Measurements from ENCODE around the gene PLS3. TPM values are rescaled to one million over a fixed set of nuclear protein-coding genes. Genes with fewer than 3 reads are reported as not detected.

PLS3 gene
- total and polyA plus RNA-seq, 2 of the 4 experiments (the other 2 are of a cell fraction) = 158 to 252 TPM

DNA sequence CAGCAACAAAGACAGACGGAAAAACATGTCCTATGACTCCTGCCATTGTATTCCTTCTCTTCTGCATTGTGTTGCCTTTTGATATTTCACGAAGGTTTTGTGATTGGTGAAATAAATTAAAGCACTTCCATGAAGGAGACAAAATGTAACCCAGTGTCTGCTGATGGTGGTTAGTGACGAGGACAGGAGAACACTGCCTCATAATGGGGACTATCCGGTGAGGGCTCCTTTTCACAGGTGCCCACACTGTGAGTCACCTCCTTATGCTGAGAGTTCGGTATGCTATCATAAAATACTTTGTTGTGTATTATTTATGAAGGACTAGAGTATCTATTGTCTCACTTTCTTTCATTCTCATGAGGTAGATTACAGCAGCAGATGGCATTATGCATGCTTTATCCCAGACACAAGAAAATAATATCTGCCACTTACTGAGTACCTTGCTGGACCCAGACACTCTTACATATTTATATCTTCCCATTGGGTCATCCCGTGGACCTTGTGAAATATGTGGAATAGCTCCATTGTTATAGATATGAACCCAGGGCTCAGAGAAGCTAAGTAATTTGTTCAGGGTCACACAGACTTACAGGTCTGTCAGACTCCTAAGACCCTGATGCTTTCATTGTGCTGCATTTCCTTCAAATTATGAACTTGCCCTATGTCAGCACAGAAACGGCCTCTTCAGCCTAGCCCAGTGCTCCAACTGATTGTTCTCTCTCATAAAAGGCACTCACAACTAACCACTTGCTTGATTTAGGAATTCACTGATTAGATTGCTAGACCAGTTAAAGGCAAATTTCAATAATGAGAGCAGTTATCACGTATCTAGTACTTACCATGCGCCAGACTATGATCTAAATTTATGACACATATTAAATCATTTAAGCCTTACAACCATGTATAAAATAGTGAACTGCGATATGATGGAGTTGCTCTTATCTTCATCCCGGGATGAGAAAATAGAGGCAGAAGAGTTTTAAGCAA is 31.2 kb downstream of the PLS3 start:
- Histone ChIP-seq H3K23ac (ENCODE audit: low read depth, low read length) (no peak overlapping the region), H2BK120ac (ENCODE audit: low read depth, low read length) (no peak overlapping the region), H3K4ac (ENCODE audit: low read depth, low read length) (no peak overlapping the region), H3K4me1 (ENCODE audit: control insufficient read depth, insufficient read depth, low read length) (peaks cover 11% of the 10 kb centered on the region; the same call in 1 of the 2 replicates), H4K5ac (ENCODE audit: low read depth, low read length) (peak overlapping the region; percentile 36), H3K14ac (replicated peaks; ENCODE audit: low read depth, low read length) (no peak overlapping the region), H3K9ac (ENCODE audit: low read depth, low read length) (no peak overlapping the region), H3K56ac (ENCODE audit: extremely low read depth, insufficient read depth, low read length) (no peak overlapping the region), H2AK5ac (ENCODE audit: low read depth, low read length) (no peak overlapping the region), H2AFZ (replicated peaks; ENCODE audit: low read length, poor library complexity) (no peak overlapping the region), H4K91ac (ENCODE audit: insufficient read depth, low read depth, low read length) (no peak overlapping the region), H4K8ac (ENCODE audit: low read depth in 2 of 2, low read length in 2 of 2) (no peak overlapping the region), H2BK15ac (ENCODE audit: low read depth, low read length) (no peak overlapping the region), H3K18ac (ENCODE audit: low read depth, low read length) (no peak overlapping the region; the same call in 1 of the 2 replicates), H3K9me3 (ENCODE audit: control insufficient read depth, insufficient read depth, low read length) (no peaks in the 10 kb centered on the region), H4K20me1 (ENCODE audit: insufficient read depth, low read length) (no peaks in the 10 kb centered on the region; the same call in 1 of the 2 replicates), H3K27ac (ENCODE audit: insufficient read depth, low read length) (no peak overlapping the region), H3K36me3 (ENCODE audit: control insufficient read depth, insufficient read depth, low read length) (peaks cover 2% of the 10 kb centered on the region; the same call in 1 of the 2 replicates), H3K9me1 (ENCODE audit: insufficient read depth, low read length) (no peaks in the 10 kb centered on the region), H3K27me3 (ENCODE audit: control insufficient read depth, insufficient read depth, low read length) (peaks cover 7% of the 10 kb centered on the region), H3K4me2 (ENCODE audit: low read depth, low read length) (peak overlapping the region; percentile 78), H2BK20ac (ENCODE audit: low read depth, low read length) (no peak overlapping the region), H3K79me1 (ENCODE audit: low read depth in 1 of 2, low read length in 2 of 2) (0 out of 4 replicates have a peak, but pooled peaks cover 0 to 4% of the 10 kb centered on the region in 2 experiments), H3K4me3 (ENCODE audit: insufficient read depth, low read depth, low read length) (no peak overlapping the region), H2AK9ac (replicated peaks; ENCODE audit: low read depth, low read length, poor library complexity) (no peak overlapping the region), H2BK5ac (ENCODE audit: low read depth, low read length, poor library complexity, severe bottlenecking) (peak overlapping the region; percentile 7)
- no TSS peak for BruUV-seq (replicated peaks)
- TF ChIP-seq CEBPB (IDR thresholded peaks at IDR 0.05; ENCODE audit: low read depth, low read length) (no peak), ELK1 (IDR thresholded peaks at IDR 0.05; ENCODE audit: borderline replicate concordance, low read depth, low read length) (no peak), CHD1 (IDR thresholded peaks at IDR 0.05; ENCODE audit: low read depth, low read length) (no peak), NFE2L2 (IDR thresholded peaks at IDR 0.05; ENCODE audit: low read depth, low read length) (no peak), BHLHE40 (IDR thresholded peaks at IDR 0.05; ENCODE audit: low read depth, low read length) (no peak), MXI1 (IDR thresholded peaks at IDR 0.05; ENCODE audit: borderline replicate concordance, low read depth, low read length) (no peak), POLR2A (IDR thresholded peaks at IDR 0.05; ENCODE audit: low read depth, low read length) (no peak), USF2 (IDR thresholded peaks at IDR 0.05; ENCODE audit: low read depth, low read length) (no peak), MAFK (IDR thresholded peaks at IDR 0.05; ENCODE audit: low read depth, low read length) (no peak), RCOR1 (IDR thresholded peaks at IDR 0.05; ENCODE audit: insufficient replicate concordance, low read length) (no peak), SMC3 (IDR thresholded peaks at IDR 0.05; ENCODE audit: low read depth, low read length) (no peak), RAD21 (IDR thresholded peaks at IDR 0.05; ENCODE audit: low read length) (no peak), RFX5 (IDR thresholded peaks at IDR 0.05; ENCODE audit: low read depth, low read length) (no peak)
- TF ChIP-seq, protein P1, sequence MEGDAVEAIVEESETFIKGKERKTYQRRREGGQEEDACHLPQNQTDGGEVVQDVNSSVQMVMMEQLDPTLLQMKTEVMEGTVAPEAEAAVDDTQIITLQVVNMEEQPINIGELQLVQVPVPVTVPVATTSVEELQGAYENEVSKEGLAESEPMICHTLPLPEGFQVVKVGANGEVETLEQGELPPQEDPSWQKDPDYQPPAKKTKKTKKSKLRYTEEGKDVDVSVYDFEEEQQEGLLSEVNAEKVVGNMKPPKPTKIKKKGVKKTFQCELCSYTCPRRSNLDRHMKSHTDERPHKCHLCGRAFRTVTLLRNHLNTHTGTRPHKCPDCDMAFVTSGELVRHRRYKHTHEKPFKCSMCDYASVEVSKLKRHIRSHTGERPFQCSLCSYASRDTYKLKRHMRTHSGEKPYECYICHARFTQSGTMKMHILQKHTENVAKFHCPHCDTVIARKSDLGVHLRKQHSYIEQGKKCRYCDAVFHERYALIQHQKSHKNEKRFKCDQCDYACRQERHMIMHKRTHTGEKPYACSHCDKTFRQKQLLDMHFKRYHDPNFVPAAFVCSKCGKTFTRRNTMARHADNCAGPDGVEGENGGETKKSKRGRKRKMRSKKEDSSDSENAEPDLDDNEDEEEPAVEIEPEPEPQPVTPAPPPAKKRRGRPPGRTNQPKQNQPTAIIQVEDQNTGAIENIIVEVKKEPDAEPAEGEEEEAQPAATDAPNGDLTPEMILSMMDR (conservative IDR thresholded peaks at IDR 0.05; ENCODE audit: low read depth, low read length) = no peak
- in situ Hi-C loops (cut with MboI; ENCODE audit: low sequenced_read_pairs) (no loop called here), intact Hi-C loops (cut with micrococcal nuclease) (no loop called here), dilution Hi-C loops (cut with HindIII; ENCODE audit: low sequenced_read_pairs, unreplicated experiment) (no loop called here)
- DNase-seq (no peak), ATAC-seq (ENCODE audit: low read depth) (no peak)
- WGBS, 2 experiments (ENCODE audit: extremely low coverage in 2 of 2, insufficient read length in 1 of 2) = no CpG with 5 or more reads among the region's 11 CpGs
- ChIA-PET POLR2A (ENCODE audit: unreplicated experiment) (no interaction called here), CTCF (interaction anchor here (1.0 kb wide), 1 partner anchor 89 kb away, joined by 4 read pairs; no protein-coding TSS in a partner anchor)

All from IMR-90 (cell line).